Kidney (tissue), 14 donors: ENCODE results near the gene KLK15. TPM values are rescaled to one million over a fixed set of nuclear protein-coding genes. Genes with fewer than 3 reads are reported as not detected.

ENCODE experiments used
- DNase-seq, 5 donors: peaks; one replicate each; pipeline ENCODE4 v3.0.0-alpha.2; 2013 to 2020
- FAIRE-seq: peaks from 2 replicates; lab custom pipeline; 2012; peaks lifted over from hg19 to GRCh38; lab: Jason Lieb, UNC
- H3K27ac ChIP-seq, 2 donors: one replicate each; pipeline ENCODE4 v1.7.0; 2013; ENCODE audit warnings: low read depth in 2 of 2, low read length in 2 of 2, inconsistent platforms in 1 of 2
- H3K27me3 ChIP-seq: one replicate; pipeline ENCODE4 v1.7.1; 2013; ENCODE audit warnings: low read length, inconsistent platforms; ENCODE audit not compliant: control insufficient read depth, insufficient read depth
- H3K36me3 ChIP-seq, 3 donors: one replicate each; pipeline versions ENCODE4 v1.7.0 to v1.7.1; 2013; ENCODE audit warnings: low read length in 3 of 3, control low read depth in 1 of 3, inconsistent platforms in 1 of 3; ENCODE audit not compliant: insufficient read depth in 3 of 3, control insufficient read depth in 2 of 3
- H3K4me1 ChIP-seq, 3 donors: one replicate each; pipeline versions ENCODE4 v1.7.0 to v1.7.1; 2013; ENCODE audit warnings: low read length in 3 of 3, inconsistent platforms in 1 of 3, low read depth in 1 of 3; ENCODE audit not compliant: control insufficient read depth in 2 of 3, insufficient read depth in 2 of 3
- H3K4me3 ChIP-seq, 3 donors: one replicate each; pipeline versions ENCODE4 v1.7.0 to v1.8.1; 2013; ENCODE audit warnings: low read length in 3 of 3, control low read depth in 1 of 3, inconsistent platforms in 1 of 3
- H3K9ac ChIP-seq, 3 donors: one replicate each; pipeline versions ENCODE4 v1.7.0 to v1.7.1; 2013; ENCODE audit warnings: low read length in 3 of 3, control low read depth in 1 of 3, inconsistent platforms in 1 of 3
- H3K9me3 ChIP-seq, 3 donors: one replicate each; pipeline versions ENCODE4 v1.7.0 to v1.7.1; 2013; ENCODE audit warnings: low read length in 3 of 3, control low read depth in 1 of 3, inconsistent platforms in 1 of 3; ENCODE audit not compliant: control insufficient read depth in 2 of 3, insufficient read depth in 1 of 3
- CTCF ChIP-seq: IDR thresholded peaks from 3 replicates; pipeline ENCODE4 v1.5.1; 2012; ENCODE audit warnings: mild to moderate bottlenecking, moderate library complexity, borderline replicate concordance; ENCODE audit not compliant: insufficient read depth; ENCODE audit errors: extremely low read depth
- intact Hi-C: fragments of 100-400 bp; cut with DNase I; formaldehyde crosslinking; loops from one replicate; pipeline ENCODE4 v1.11.1; 2022
- polyA plus RNA-seq: library from polyadenylated mRNA; stranded (reverse); fragments of 350-450 nt; fragmentation: Illumina TruSeq; extraction: RNeasy Lipid Tissue Mini Kit (QIAGEN cat#74804); gene quantifications from one replicate; pipeline ENCODE4 v1.2.3, GENCODE V29; 2014; ENCODE audit warnings: low read depth, low replicate concordance; ENCODE audit not compliant: insufficient read depth
- total RNA-seq: library from RNA; stranded (reverse); fragmentation: NEBNext Ultra II Directional; extraction: Animal tissue kit (Norgen Biotek cat#: 25700); gene quantifications from one replicate; pipeline ENCODE4 v1.2.1, GENCODE V29; 2021
- donor health status: control.
- donor health status: control.
- donor health status: control.
- donor health status: control.
- donor health status: control.
- donor health status: DM: yes; HTN: yes; CAD: no.
- donor health status: Normal renal cell carcinoma (clear cell type).

KLK15 gene
- total and polyA plus RNA-seq, 2 donors from 2014 or later: 2.7 TPM; not detected in 1

GRCh38 chr19:50823389-50824042 lies 9.9 kb downstream of the KLK15 start, which contains the start of gene KLK1:
Gene KLK1, minus strand, starts transcription at chr19:50823787. Its CDS starts 39 bp downstream, at chr19:50823748.
- DNase-seq (peak in 2 of 5 donors; percentile 22 to 64), FAIRE-seq (no peak)
- Histone ChIP-seq H3K9me3 (no peaks in the 10 kb centered on the region), H3K4me3 (no peak within 1 kb of the TSS), H3K9ac (no peak within 1 kb of the TSS), H3K4me1 (no peaks in the 10 kb centered on the region), H3K36me3 (no peaks in the 10 kb centered on the region), H3K27me3 (peaks cover 15% of the 10 kb centered on the region), H3K27ac (no peak within 1 kb of the TSS)
- intact Hi-C loops: no loop called here
- no peak for TF ChIP-seq CTCF

- peak in 1 of 5 donors; percentile 34 for DNase-seq
- FAIRE-seq: no peak
- H3K36me3 ChIP-seq: no peaks in the 10 kb centered on the region
- no peaks in the 10 kb centered on the region for H3K9me3 ChIP-seq
- no peak overlapping the region for H3K4me3 ChIP-seq
- TF ChIP-seq CTCF: no peak
- peaks cover 0 to 2% (median 0%) of the 10 kb centered on the region in 3 donors for H3K4me1 ChIP-seq
- no peak overlapping the region for H3K27ac ChIP-seq
- intact Hi-C loops: no loop called here
- H3K9ac ChIP-seq: no peak overlapping the region
- H3K27me3 ChIP-seq: peaks cover 18% of the 10 kb centered on the region
Observed at GRCh38 chr19:50822661-50823208, 10.6 kb downstream of the KLK15 start.

GRCh38 chr19:50821622-50822021 lies 11.8 kb downstream of the KLK15 start:
- Histone ChIP-seq H3K9ac (no peak overlapping the region), H3K36me3 (no peaks in the 10 kb centered on the region), H3K27me3 (peaks cover 18% of the 10 kb centered on the region), H3K27ac (no peak overlapping the region), H3K9me3 (no peaks in the 10 kb centered on the region), H3K4me3 (no peak overlapping the region), H3K4me1 (peaks cover 0 to 2% (median 0%) of the 10 kb centered on the region in 3 donors)
- no peak for FAIRE-seq
- peak in 1 of 5 donors; percentile 46 for DNase-seq
- no peak for TF ChIP-seq CTCF
- intact Hi-C loops: no loop called here
